Stimulated activated memory B cell treated with anti-CD40 and anti-IgM and Interleukin-4, amounts not matched to agents 10 μg/mL and 1 μg/mL and 100 μg/mL, for 72 hours (primary cell): ENCODE measurements around the gene MED7.

Source experiments
- ATAC-seq: fragments of 150-1000 bp; cut with Tn5 transposase; 2 replicates; pipeline ENCODE4 v1.10.0; 2021
- H3K27ac Mint-ChIP-seq: one replicate; pipeline ENCODE4 v1.8.0; 2022; ENCODE audit warnings: mild to moderate bottlenecking, mixed read lengths
- H3K27me3 Mint-ChIP-seq: one replicate; pipeline ENCODE4 v1.8.0; 2022; ENCODE audit warnings: mixed read lengths
- H3K36me3 Mint-ChIP-seq: one replicate; pipeline ENCODE4 v1.8.0; 2022; ENCODE audit warnings: mixed read lengths
- H3K4me1 Mint-ChIP-seq: one replicate; pipeline ENCODE4 v1.8.0; 2022; ENCODE audit warnings: mixed read lengths
- H3K4me3 Mint-ChIP-seq: one replicate; pipeline ENCODE4 v1.8.0; 2022; ENCODE audit warnings: mild to moderate bottlenecking, moderate library complexity, mixed read lengths
- H3K9me3 Mint-ChIP-seq: one replicate; pipeline ENCODE4 v1.8.0; 2022; ENCODE audit warnings: mixed read lengths

The MED7 gene

GRCh38 chr5:157167214-157167621, 24.6 kb upstream of the MED7 start:
- no peaks in the 10 kb centered on the region for H3K27me3 Mint-ChIP-seq
- H3K4me1 Mint-ChIP-seq: peaks cover 20% of the 10 kb centered on the region
- H3K4me3 Mint-ChIP-seq: no peak overlapping the region
- H3K27ac Mint-ChIP-seq: no peak overlapping the region
- ATAC-seq: no peak
- H3K9me3 Mint-ChIP-seq: peaks cover 6% of the 10 kb centered on the region
- H3K36me3 Mint-ChIP-seq: peaks cover 11% of the 10 kb centered on the region

GRCh38 chr5:157166214-157167213, 23.8 kb upstream of the MED7 start, which contains the start of gene GARIN3:
Gene GARIN3, minus strand, starts transcription at chr5:157166264. Its CDS starts 96 bp downstream, at chr5:157166168.
- Mint-ChIP-seq H3K27me3 (no peaks in the 10 kb centered on the region), H3K4me3 (no peak within 1 kb of the TSS), H3K27ac (no peak within 1 kb of the TSS), H3K9me3 (peaks cover 6% of the 10 kb centered on the region), H3K36me3 (peaks cover 11% of the 10 kb centered on the region), H3K4me1 (peaks cover 13% of the 10 kb centered on the region)
- ATAC-seq: no peak

DNA sequence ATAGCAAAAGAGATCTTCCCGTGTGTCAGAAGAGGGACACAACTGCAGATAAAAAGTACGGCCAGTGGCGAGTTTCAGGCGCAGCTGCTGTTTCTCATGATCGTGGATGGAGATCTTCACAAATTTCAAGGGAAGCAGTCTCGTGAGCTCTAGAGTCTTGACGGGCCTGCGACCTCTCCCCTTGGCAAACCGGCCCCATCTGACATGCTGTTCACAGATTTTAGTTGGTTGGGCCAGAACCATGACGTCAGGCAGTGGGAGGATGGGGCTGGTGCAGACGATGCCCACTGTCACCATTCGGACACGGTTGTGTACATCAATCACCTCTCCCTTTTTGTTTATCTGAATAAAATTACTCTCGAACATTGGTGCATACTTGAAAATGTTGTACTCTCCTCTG, 23.0 kb upstream of the MED7 start:
- ATAC-seq: no peak
- Mint-ChIP-seq H3K36me3 (peaks cover 7% of the 10 kb centered on the region), H3K4me1 (peaks cover 7% of the 10 kb centered on the region), H3K27ac (no peak overlapping the region), H3K4me3 (no peak overlapping the region), H3K9me3 (no peaks in the 10 kb centered on the region), H3K27me3 (no peaks in the 10 kb centered on the region)

GRCh38 chr5:157165261-157165660, 22.6 kb upstream of the MED7 start:
- no peak for ATAC-seq
- Mint-ChIP-seq H3K4me3 (no peak overlapping the region), H3K4me1 (peaks cover 6% of the 10 kb centered on the region), H3K9me3 (no peaks in the 10 kb centered on the region), H3K27me3 (no peaks in the 10 kb centered on the region), H3K27ac (no peak overlapping the region), H3K36me3 (peaks cover 3% of the 10 kb centered on the region)

DNA sequence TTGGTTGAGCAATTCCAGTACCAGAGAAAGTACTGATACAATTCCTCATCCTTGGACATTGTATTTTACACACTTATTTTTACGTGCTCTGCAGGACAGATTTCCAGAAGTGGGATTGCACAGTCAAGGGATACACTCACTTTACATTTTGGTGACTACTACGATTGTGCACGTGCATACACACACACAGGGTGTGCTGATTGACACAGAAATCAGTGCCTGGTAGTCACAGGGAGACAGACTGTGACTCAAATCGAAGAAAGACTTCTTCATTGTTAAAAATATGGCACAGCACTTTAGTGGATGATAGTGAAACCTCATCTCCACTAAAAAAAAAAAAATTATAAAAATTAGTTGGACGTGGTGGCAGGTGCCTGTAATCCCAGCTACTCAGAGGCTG, 21.9 kb upstream of the MED7 start:
- H3K27me3 Mint-ChIP-seq: no peaks in the 10 kb centered on the region
- ATAC-seq: no peak
- H3K27ac Mint-ChIP-seq: no peak overlapping the region
- H3K4me3 Mint-ChIP-seq: no peak overlapping the region
- no peaks in the 10 kb centered on the region for H3K9me3 Mint-ChIP-seq
- H3K4me1 Mint-ChIP-seq: peaks cover 6% of the 10 kb centered on the region
- H3K36me3 Mint-ChIP-seq: no peaks in the 10 kb centered on the region

GRCh38 chr5:157162919-157163510, 20.4 kb upstream of the MED7 start:
- ATAC-seq: no peak
- H3K4me3 Mint-ChIP-seq: no peak overlapping the region
- H3K36me3 Mint-ChIP-seq: no peaks in the 10 kb centered on the region
- no peak overlapping the region for H3K27ac Mint-ChIP-seq
- no peaks in the 10 kb centered on the region for H3K9me3 Mint-ChIP-seq
- H3K27me3 Mint-ChIP-seq: no peaks in the 10 kb centered on the region
- peaks cover 6% of the 10 kb centered on the region for H3K4me1 Mint-ChIP-seq

GRCh38 chr5:157161996-157162395, 19.3 kb upstream of the MED7 start:
- Mint-ChIP-seq H3K36me3 (no peaks in the 10 kb centered on the region), H3K27ac (no peak overlapping the region), H3K4me1 (no peaks in the 10 kb centered on the region), H3K27me3 (no peaks in the 10 kb centered on the region), H3K9me3 (no peaks in the 10 kb centered on the region), H3K4me3 (no peak overlapping the region)
- ATAC-seq: no peak

DNA sequence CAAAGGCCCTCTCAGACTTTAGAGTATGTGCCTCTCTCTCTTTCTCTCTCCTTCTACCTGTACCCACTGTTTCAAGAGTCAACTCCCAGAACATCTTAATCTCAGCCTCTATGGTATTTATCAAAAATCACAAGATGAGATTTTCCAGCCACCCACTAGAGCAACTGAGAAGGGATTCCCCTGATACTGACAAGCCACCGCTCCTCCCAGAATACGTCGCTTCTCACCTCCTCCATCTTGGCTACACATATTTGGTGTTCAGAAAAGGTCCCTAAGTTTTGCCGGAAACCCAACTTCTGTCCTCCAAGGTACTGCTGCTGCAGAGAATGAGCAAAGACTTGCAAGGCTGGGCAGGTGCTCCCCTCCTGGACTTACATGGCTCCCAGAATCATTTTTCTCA, 17.3 kb upstream of the MED7 start:
- ATAC-seq: no peak
- H3K27me3 Mint-ChIP-seq: no peaks in the 10 kb centered on the region
- no peaks in the 10 kb centered on the region for H3K36me3 Mint-ChIP-seq
- H3K4me3 Mint-ChIP-seq: no peak overlapping the region
- H3K4me1 Mint-ChIP-seq: peaks cover 10% of the 10 kb centered on the region
- H3K27ac Mint-ChIP-seq: no peak overlapping the region
- no peaks in the 10 kb centered on the region for H3K9me3 Mint-ChIP-seq

- Mint-ChIP-seq H3K27ac (no peak overlapping the region), H3K4me3 (no peak overlapping the region), H3K4me1 (peaks cover 13% of the 10 kb centered on the region), H3K36me3 (no peaks in the 10 kb centered on the region), H3K9me3 (no peaks in the 10 kb centered on the region), H3K27me3 (no peaks in the 10 kb centered on the region)
- ATAC-seq: no peak
These were observed 16.6 kb upstream of the MED7 start for GRCh38 chr5:157159209-157159751.

GRCh38 chr5:157157293-157157891, 14.7 kb upstream of the MED7 start:
- no peak for ATAC-seq
- Mint-ChIP-seq H3K36me3 (no peaks in the 10 kb centered on the region), H3K4me1 (peaks cover 20% of the 10 kb centered on the region), H3K27me3 (no peaks in the 10 kb centered on the region), H3K4me3 (no peak overlapping the region), H3K9me3 (no peaks in the 10 kb centered on the region), H3K27ac (no peak overlapping the region)

- Mint-ChIP-seq H3K4me3 (no peak overlapping the region), H3K27ac (no peak overlapping the region), H3K36me3 (no peaks in the 10 kb centered on the region), H3K9me3 (no peaks in the 10 kb centered on the region), H3K4me1 (peaks cover 20% of the 10 kb centered on the region), H3K27me3 (no peaks in the 10 kb centered on the region)
- ATAC-seq: no peak
These were observed 12.6 kb upstream of the MED7 start for GRCh38 chr5:157155297-157155696.

- peaks cover 26% of the 10 kb centered on the region for H3K4me1 Mint-ChIP-seq
- no peak overlapping the region for H3K4me3 Mint-ChIP-seq
- H3K36me3 Mint-ChIP-seq: no peaks in the 10 kb centered on the region
- H3K27ac Mint-ChIP-seq: peak overlapping the region; percentile 6
- H3K27me3 Mint-ChIP-seq: no peaks in the 10 kb centered on the region
- no peak for ATAC-seq
- H3K9me3 Mint-ChIP-seq: no peaks in the 10 kb centered on the region
These were observed 8.3 kb upstream of the MED7 start for GRCh38 chr5:157150995-157151394.

DNA sequence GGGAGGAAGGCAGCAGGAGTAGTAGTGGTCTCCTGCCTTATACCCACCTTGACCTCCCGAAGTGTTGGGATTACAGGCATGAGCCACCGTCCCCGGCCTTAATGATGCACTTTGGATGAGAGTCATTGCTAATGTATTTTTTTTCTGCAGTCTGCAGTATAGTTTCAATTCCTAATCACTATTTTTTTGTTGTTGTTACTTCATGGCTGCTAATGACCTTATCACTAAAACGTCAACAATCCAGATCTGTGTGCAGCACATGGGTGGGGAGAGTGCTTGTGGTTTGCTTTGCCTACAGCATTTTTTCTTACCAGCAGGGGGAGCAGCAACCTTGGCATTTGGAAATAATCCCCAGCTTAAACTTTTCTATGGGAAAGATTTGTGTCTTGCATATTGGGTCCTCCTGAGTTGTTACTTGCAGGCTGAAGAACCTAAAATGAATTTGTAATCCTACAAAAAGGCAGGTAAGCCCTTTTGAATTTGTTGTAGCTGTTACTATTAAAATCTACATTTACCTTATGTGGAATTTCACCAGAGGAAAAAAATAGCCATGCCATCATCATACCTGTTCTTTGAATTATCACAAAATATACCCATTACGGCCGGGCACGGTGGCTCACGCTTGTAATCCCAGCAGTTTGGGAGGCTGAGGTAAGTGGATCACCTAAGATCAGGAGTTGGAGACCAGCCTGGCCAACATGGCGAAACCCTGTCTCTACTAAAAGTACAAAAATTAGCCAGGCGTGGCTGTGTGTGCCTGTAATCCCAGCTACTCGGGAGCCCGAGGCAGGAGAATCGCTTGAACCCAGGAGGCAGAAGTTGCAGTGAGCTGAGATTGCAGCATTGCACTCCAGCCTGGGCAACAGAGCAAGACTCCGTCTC, 6.3 kb upstream of the MED7 start:
- Mint-ChIP-seq H3K4me1 (peaks cover 16% of the 10 kb centered on the region), H3K9me3 (no peaks in the 10 kb centered on the region), H3K27ac (no peak overlapping the region), H3K36me3 (no peaks in the 10 kb centered on the region), H3K4me3 (no peak overlapping the region), H3K27me3 (no peaks in the 10 kb centered on the region)
- peak; percentile 72 for ATAC-seq

GRCh38 chr5:157143127-157143971, 684 bp upstream of the MED7 start:
- ATAC-seq: peak; percentile 65
- H3K9me3 Mint-ChIP-seq: no peaks in the 10 kb centered on the region
- no peaks in the 10 kb centered on the region for H3K27me3 Mint-ChIP-seq
- H3K4me1 Mint-ChIP-seq: peaks cover 29% of the 10 kb centered on the region
- H3K36me3 Mint-ChIP-seq: peaks cover 20% of the 10 kb centered on the region
- H3K4me3 Mint-ChIP-seq: peak overlapping the region; percentile 97
- H3K27ac Mint-ChIP-seq: peak overlapping the region; percentile 98
